A172 (cell line): ENCODE results near the gene ABCB8. TPM values are rescaled to one million over a fixed set of nuclear protein-coding genes. Genes with fewer than 3 reads are reported as not detected.
"Not testable (repeated sequence)": the region's sequence is repeated elsewhere in the genome, so short reads cannot be mapped to it uniquely, and the experiment has no call there.

Experiments
- DNase-seq: peaks from one replicate; pipeline ENCODE4 v3.0.0-alpha.2; 2015; ENCODE audit warnings: low spot score
- total RNA-seq: library from RNA; depleted of rRNA; stranded (reverse); fragments of >200 nt; shearing (Covaris generic); gene quantifications from 2 replicates; pipeline ENCODE4 v1.2.3, GENCODE V29; 2014

ABCB8 gene
- total RNA-seq, 1 experiment from 2014 or later: 40.2 TPM

- DNase-seq: no peak
These were observed 30.4 kb upstream of the ABCB8 start for GRCh38 chr7:150997817-150998216.

GRCh38 chr7:150998341-150998740 is 29.9 kb upstream of the ABCB8 start:
- DNase-seq: no peak

- DNase-seq: no peak
These were observed 29.2 kb upstream of the ABCB8 start for GRCh38 chr7:150999001-150999400.

- no peak for DNase-seq
These were observed 28.6 kb upstream of the ABCB8 start for GRCh38 chr7:150999497-151000230.

GRCh38 chr7:151000897-151001495 is 27.3 kb upstream of the ABCB8 start:
- DNase-seq: no peak

- DNase-seq: no peak
These were observed 26.7 kb upstream of the ABCB8 start for GRCh38 chr7:151001546-151001945.

- no peak for DNase-seq
These were observed 24.7 kb upstream of the ABCB8 start for GRCh38 chr7:151003572-151003971.

GRCh38 chr7:151005566-151005965 is 22.7 kb upstream of the ABCB8 start:
- no peak for DNase-seq

- no peak for DNase-seq
These were observed 21.5 kb upstream of the ABCB8 start for GRCh38 chr7:151006590-151007300.

GRCh38 chr7:151007469-151007898 is 20.8 kb upstream of the ABCB8 start:
- DNase-seq: no peak

- DNase-seq: peak; percentile 30
These were observed 20.1 kb upstream of the ABCB8 start for GRCh38 chr7:151008143-151008510.

- DNase-seq: no peak
These were observed 19.5 kb upstream of the ABCB8 start for GRCh38 chr7:151008511-151009323.

GRCh38 chr7:151009327-151010036 is 18.8 kb upstream of the ABCB8 start:
- DNase-seq: no peak

- DNase-seq: no peak
These were observed 18.3 kb upstream of the ABCB8 start for GRCh38 chr7:151010037-151010306.

- no peak for DNase-seq
These were observed 17.7 kb upstream of the ABCB8 start for GRCh38 chr7:151010307-151011096.

GRCh38 chr7:151011097-151011409 is 17.2 kb upstream of the ABCB8 start:
- no peak for DNase-seq

GRCh38 chr7:151011616-151012015 is 16.6 kb upstream of the ABCB8 start:
- not testable (repeated sequence) for DNase-seq

GRCh38 chr7:151012031-151012692 is 16.1 kb upstream of the ABCB8 start:
- no peak for DNase-seq

GRCh38 chr7:151012911-151013347 is 15.3 kb upstream of the ABCB8 start:
- no peak for DNase-seq

- DNase-seq: no peak
These were observed 14.9 kb upstream of the ABCB8 start for GRCh38 chr7:151013356-151013732.
